Neural crest cell (in vitro differentiated cells): ENCODE results near the gene IL21. TPM values are rescaled to one million over a fixed set of nuclear protein-coding genes. Genes with fewer than 3 reads are reported as not detected.
A peak's percentile ranks its signal among the peaks of the same experiment; 100 is the strongest.

Experiments
- DNase-seq: peaks from one replicate; pipeline ENCODE4 v3.0.0; 2021; ENCODE audit warnings: low read depth, mixed read lengths, low spot score
- H3K27ac Mint-ChIP-seq: one replicate; pipeline ENCODE4 v1.8.0; 2021; ENCODE audit warnings: mild to moderate bottlenecking, mixed read lengths; ENCODE audit not compliant: unreplicated experiment
- H3K27me3 Mint-ChIP-seq: 2 replicates; pipeline ENCODE4 v1.8.0; 2021; ENCODE audit warnings: low read depth, mild to moderate bottlenecking, mixed read lengths
- H3K36me3 Mint-ChIP-seq: 2 replicates; pipeline ENCODE4 v1.8.0; 2021; ENCODE audit warnings: low read depth, mild to moderate bottlenecking, mixed read lengths
- H3K4me1 Mint-ChIP-seq: 2 replicates; pipeline ENCODE4 v1.8.0; 2021; ENCODE audit warnings: mixed read lengths
- H3K4me3 Mint-ChIP-seq: one replicate; pipeline ENCODE4 v1.8.0; 2021; ENCODE audit warnings: mild to moderate bottlenecking, mixed read lengths
- H3K9me3 Mint-ChIP-seq: 2 replicates; pipeline ENCODE4 v1.8.0; 2021; ENCODE audit warnings: mixed read lengths
- CTCF ChIP-seq: fragments of 200-600 bp; sonication (generic); conservative IDR thresholded peaks from 2 replicates; pipeline ENCODE4 v1.5.0; 2021; ENCODE audit warnings: antibody characterized with exemption, mild to moderate bottlenecking
- total RNA-seq: library from RNA; stranded (reverse); gene quantifications from 2 replicates; pipeline ENCODE4 v1.2.1, GENCODE V29; 2021

IL21 gene
- total RNA-seq, 1 donor from 2014 or later, result not detected

- TF ChIP-seq CTCF, result no peak
- no peak for DNase-seq
- Mint-ChIP-seq H3K9me3 (no peaks in the 10 kb centered on the region), H3K4me3 (no peak overlapping the region), H3K36me3 (no peaks in the 10 kb centered on the region), H3K4me1 (peaks cover 5% of the 10 kb centered on the region), H3K27me3 (no peaks in the 10 kb centered on the region), H3K27ac (peak overlapping the region; percentile 71)
Observed at GRCh38 chr4:122619611-122620010, 1.3 kb downstream of the IL21 start.

- peaks cover 5% of the 10 kb centered on the region for H3K4me1 Mint-ChIP-seq
- DNase-seq, result no peak
- H3K9me3 Mint-ChIP-seq, result no peaks in the 10 kb centered on the region
- H3K36me3 Mint-ChIP-seq, result no peaks in the 10 kb centered on the region
- no peak for TF ChIP-seq CTCF
- H3K27ac Mint-ChIP-seq, result no peak overlapping the region
- no peak overlapping the region for H3K4me3 Mint-ChIP-seq
- no peaks in the 10 kb centered on the region for H3K27me3 Mint-ChIP-seq
Observed at GRCh38 chr4:122617597-122618593, 3.0 kb downstream of the IL21 start.

- Mint-ChIP-seq H3K27me3 (no peaks in the 10 kb centered on the region), H3K4me1 (peaks cover 5% of the 10 kb centered on the region)
Observed at GRCh38 chr4:122616915-122617596, 3.8 kb downstream of the IL21 start.

GRCh38 chr4:122614621-122615020 is 6.2 kb downstream of the IL21 start:
- no peak for DNase-seq
- Mint-ChIP-seq H3K4me1 (peaks cover 5% of the 10 kb centered on the region), H3K27ac (no peak overlapping the region), H3K36me3 (no peaks in the 10 kb centered on the region), H3K9me3 (no peaks in the 10 kb centered on the region), H3K27me3 (no peaks in the 10 kb centered on the region), H3K4me3 (no peak overlapping the region)
- TF ChIP-seq CTCF, result no peak

More at GRCh38 chr4:122616915-122617596, 3.8 kb downstream of the IL21 start:
- TF ChIP-seq CTCF, result no peak
- H3K9me3 Mint-ChIP-seq, result no peaks in the 10 kb centered on the region
- H3K36me3 Mint-ChIP-seq, result no peaks in the 10 kb centered on the region
- no peak overlapping the region for H3K27ac Mint-ChIP-seq
- H3K4me3 Mint-ChIP-seq, result no peak overlapping the region
- no peak for DNase-seq

GRCh38 chr4:122612540-122612939 is 8.3 kb downstream of the IL21 start:
- H3K9me3 Mint-ChIP-seq, result no peaks in the 10 kb centered on the region
- H3K27me3 Mint-ChIP-seq, result no peaks in the 10 kb centered on the region
- H3K4me1 Mint-ChIP-seq, result peaks cover 2% of the 10 kb centered on the region
- no peak overlapping the region for H3K27ac Mint-ChIP-seq
- no peak for TF ChIP-seq CTCF
- H3K36me3 Mint-ChIP-seq, result no peaks in the 10 kb centered on the region
- H3K4me3 Mint-ChIP-seq, result no peak overlapping the region
- DNase-seq, result no peak
